Body of pancreas (tissue), 4 donors: ENCODE measurements around the gene TNFSF12.

ENCODE experiments used
- POLR2A ChIP-seq, 3 donors: fragments of 450-650 bp; IDR thresholded peaks; one replicate each; pipeline ENCODE4 v1.6.1; 2016; ENCODE audit warnings: antibody characterized with exemption in 3 of 3, mild to moderate bottlenecking in 2 of 3
- TF ChIP-seq, protein P1 (sequence below), 7 experiments: fragments of 450-650 bp in 4 of 7; fragments of 200-600 bp in 3 of 7; sonication (generic) in 3 of 7; IDR thresholded peaks; one replicate each; pipeline ENCODE4 v1.5.1; 2016 to 2019; ENCODE audit warnings: antibody characterized with exemption in 7 of 7

DNA sequence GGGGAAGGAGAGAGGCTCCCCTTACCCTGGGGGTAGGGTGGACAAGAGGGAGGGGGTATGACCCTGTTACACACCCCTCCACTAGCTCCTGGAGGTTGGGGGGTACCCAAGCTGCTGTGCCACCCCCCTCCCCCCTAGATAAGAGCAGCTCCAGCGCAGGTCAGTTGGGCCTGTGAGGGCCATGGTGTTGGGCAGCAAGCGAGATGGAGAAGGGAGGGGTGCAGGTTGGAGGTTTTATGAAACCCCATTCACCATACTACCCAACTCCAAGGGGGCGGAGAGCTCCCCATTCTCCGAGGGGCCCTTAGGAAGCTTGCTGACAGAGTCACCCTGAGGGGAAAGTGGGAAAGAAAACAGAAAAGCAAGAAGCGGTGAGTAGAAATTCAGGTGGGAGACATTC is 42.7 kb downstream of the TNFSF12 start:
- TF ChIP-seq POLR2A (IDR thresholded peaks at IDR 0.05): no peak
- TF ChIP-seq, protein P1, sequence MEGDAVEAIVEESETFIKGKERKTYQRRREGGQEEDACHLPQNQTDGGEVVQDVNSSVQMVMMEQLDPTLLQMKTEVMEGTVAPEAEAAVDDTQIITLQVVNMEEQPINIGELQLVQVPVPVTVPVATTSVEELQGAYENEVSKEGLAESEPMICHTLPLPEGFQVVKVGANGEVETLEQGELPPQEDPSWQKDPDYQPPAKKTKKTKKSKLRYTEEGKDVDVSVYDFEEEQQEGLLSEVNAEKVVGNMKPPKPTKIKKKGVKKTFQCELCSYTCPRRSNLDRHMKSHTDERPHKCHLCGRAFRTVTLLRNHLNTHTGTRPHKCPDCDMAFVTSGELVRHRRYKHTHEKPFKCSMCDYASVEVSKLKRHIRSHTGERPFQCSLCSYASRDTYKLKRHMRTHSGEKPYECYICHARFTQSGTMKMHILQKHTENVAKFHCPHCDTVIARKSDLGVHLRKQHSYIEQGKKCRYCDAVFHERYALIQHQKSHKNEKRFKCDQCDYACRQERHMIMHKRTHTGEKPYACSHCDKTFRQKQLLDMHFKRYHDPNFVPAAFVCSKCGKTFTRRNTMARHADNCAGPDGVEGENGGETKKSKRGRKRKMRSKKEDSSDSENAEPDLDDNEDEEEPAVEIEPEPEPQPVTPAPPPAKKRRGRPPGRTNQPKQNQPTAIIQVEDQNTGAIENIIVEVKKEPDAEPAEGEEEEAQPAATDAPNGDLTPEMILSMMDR (IDR thresholded peaks at IDR 0.05): no peak
